B cell (primary cell): ENCODE results near the gene UQCR11. TPM values are rescaled to one million over a fixed set of nuclear protein-coding genes. Genes with fewer than 3 reads are reported as not detected.

ENCODE experiments used
- ATAC-seq: fragments of 200-7000 bp; cut with Tn5 transposase; one replicate; pipeline ENCODE4 v1.10.0; 2021; ENCODE audit warnings: low read depth, mild to moderate bottlenecking, moderate number of reproducible peaks, moderate library complexity
- CTCF ChIA-PET: fragments of 350-600 bp; sonication (Branson Sonifier 250); formaldehyde crosslinking; loops from one replicate; lab custom pipeline; 2021; ENCODE audit warnings: antibody characterized with exemption, inconsistent platforms; lab: Charles Lee
- POLR2A ChIA-PET: fragments of 350-600 bp; sonication (Branson Sonifier 250); formaldehyde crosslinking; loops from one replicate; lab custom pipeline; 2021; ENCODE audit warnings: antibody characterized with exemption; lab: Charles Lee
- DNase-seq: peaks from one replicate; pipeline ENCODE4 v3.0.0; 2013
- H2AFZ ChIP-seq: 2 replicates; pipeline ENCODE4 v1.6.1; 2012; ENCODE audit warnings: mild to moderate bottlenecking, low read depth, low read length; ENCODE audit not compliant: insufficient read depth, poor library complexity, severe bottlenecking
- H3K27ac ChIP-seq, 2 donors: 1 replicate in 1 of 2; 2 replicates in 1 of 2; pipeline ENCODE4 v1.5.1; 2012 to 2013; ENCODE audit warnings: low read length in 2 of 2, mild to moderate bottlenecking in 2 of 2, moderate library complexity in 1 of 2
- H3K27me3 ChIP-seq, 4 experiments: fragments of 200-600 bp in 1 of 4; sonication (generic) in 1 of 4; replicated peaks in 1 of 4; 1 replicate in 2 of 4; 2 replicates in 2 of 4; pipeline versions ENCODE4 v1.6.1 to v1.7.0; 2013 to 2016; ENCODE audit warnings: low read length in 3 of 4, mild to moderate bottlenecking in 2 of 4, mixed read lengths in 1 of 4, moderate library complexity in 1 of 4; ENCODE audit not compliant: insufficient read depth in 4 of 4, control insufficient read depth in 3 of 4; ENCODE audit errors: control extremely low read depth in 1 of 4
- H3K36me3 ChIP-seq, 2 experiments: replicated peaks in 1 of 2; 1 replicate in 1 of 2; 2 replicates in 1 of 2; pipeline versions ENCODE4 v1.6.1 to v1.7.1; 2013; ENCODE audit warnings: low read length in 1 of 2; ENCODE audit not compliant: insufficient read depth in 2 of 2, control insufficient read depth in 1 of 2; ENCODE audit errors: control extremely low read depth in 1 of 2, extremely low read depth in 1 of 2
- H3K4me1 ChIP-seq, 2 donors: fragments of 200-600 bp in 1 of 2; sonication (generic) in 1 of 2; 1 replicate in 1 of 2; 2 replicates in 1 of 2; pipeline versions ENCODE4 v1.5.1 to v1.6.1; 2013 to 2017; ENCODE audit warnings: low read length in 2 of 2; ENCODE audit not compliant: control insufficient read depth in 2 of 2, insufficient read depth in 2 of 2
- H3K4me2 ChIP-seq: replicated peaks from 2 replicates; pipeline ENCODE3; 2012; ENCODE audit warnings: mild to moderate bottlenecking, low read depth, low read length; ENCODE audit not compliant: poor library complexity, severe bottlenecking
- H3K4me3 ChIP-seq, 5 experiments: fragments of 200-600 bp in 1 of 5; sonication (generic) in 1 of 5; 1 replicate in 3 of 5; 2 replicates in 2 of 5; pipeline versions ENCODE4 v1.5.1 to v1.7.0; 2011 to 2016; ENCODE audit warnings: low read length in 4 of 5, mild to moderate bottlenecking in 4 of 5, low read depth in 2 of 5, control low read depth in 1 of 5, moderate library complexity in 1 of 5; ENCODE audit not compliant: insufficient read depth in 1 of 5; ENCODE audit errors: control extremely low read depth in 1 of 5, extremely low read depth in 1 of 5
- H3K79me2 ChIP-seq: fragments of 200-600 bp; sonication (generic); one replicate; pipeline ENCODE4 v1.6.0; 2016; ENCODE audit warnings: low read length; ENCODE audit not compliant: control insufficient read depth, insufficient read depth
- H3K9ac ChIP-seq: fragments of 200-600 bp; sonication (generic); 2 replicates; pipeline ENCODE4 v1.6.1; 2017; ENCODE audit warnings: mild to moderate bottlenecking, low read length, moderate library complexity
- H3K9me3 ChIP-seq, 3 donors: one replicate each; pipeline versions ENCODE4 v1.6.1 to v1.7.1; 2013; ENCODE audit warnings: low read length in 2 of 3; ENCODE audit not compliant: control insufficient read depth in 2 of 3, insufficient read depth in 1 of 3; ENCODE audit errors: control extremely low read depth in 1 of 3
- H4K20me1 ChIP-seq: 2 replicates; pipeline ENCODE4 v1.6.0; 2012; ENCODE audit warnings: mild to moderate bottlenecking, low read length; ENCODE audit not compliant: insufficient read depth, control insufficient read depth, poor library complexity, severe bottlenecking
- H3K27ac Mint-ChIP-seq: one replicate; pipeline ENCODE4 v1.8.0; 2021; ENCODE audit warnings: mixed read lengths
- H3K27me3 Mint-ChIP-seq: one replicate; pipeline ENCODE4 v1.8.0; 2021; ENCODE audit warnings: mixed read lengths
- H3K4me1 Mint-ChIP-seq: one replicate; pipeline ENCODE4 v1.8.0; 2021; ENCODE audit warnings: mixed read lengths
- H3K4me3 Mint-ChIP-seq: one replicate; pipeline ENCODE4 v1.8.0; 2021; ENCODE audit warnings: mixed read lengths
- H3K9me3 Mint-ChIP-seq: one replicate; pipeline ENCODE4 v1.8.0; 2022; ENCODE audit warnings: mixed read lengths; ENCODE audit not compliant: insufficient read depth
- EZH2 ChIP-seq: IDR thresholded peaks from 2 replicates; pipeline ENCODE4 v1.6.1; 2012; ENCODE audit warnings: borderline replicate concordance, low read depth, mild to moderate bottlenecking, moderate library complexity, low read length; ENCODE audit not compliant: insufficient read depth, poor library complexity, severe bottlenecking
- WGBS: methylation state at CpG from one replicate; pipeline ENCODE4 v1.1.5; 2013; ENCODE audit warnings: missing lambda C conversion rate; ENCODE audit not compliant: insufficient coverage; 5-methylcytosine and 5-hydroxymethylcytosine counted together
- intact Hi-C: fragments of 100-400 bp; cut with micrococcal nuclease; formaldehyde crosslinking; loops from one replicate; pipeline ENCODE4 v1.10.0; 2022
- polyA plus RNA-seq: library from polyadenylated mRNA; depleted of rRNA; stranded (reverse); fragments of >200 nt; gene quantifications from 2 replicates; pipeline ENCODE4 v1.2.3, GENCODE V29; 2012
- total RNA-seq, 2 donors: library from RNA; stranded (reverse); fragments of 120-200 nt in 1 of 2; gene quantifications; 1 replicate in 1 of 2; 2 replicates in 1 of 2; pipeline versions ENCODE4 v1.2.3 to v1.2.4, GENCODE V29; 2013 to 2022
- TF ChIP-seq, protein P1 (sequence below): fragments of 200-600 bp; IDR thresholded peaks from one replicate; pipeline ENCODE4 v1.8.0; 2022; ENCODE audit warnings: antibody characterized with exemption, mild to moderate bottlenecking

The UQCR11 gene
- total and polyA plus RNA-seq, 2 donors (not counting 1 experiment from before 2014, with no cell fraction given) = 59.5 to 66.8 TPM

DNA sequence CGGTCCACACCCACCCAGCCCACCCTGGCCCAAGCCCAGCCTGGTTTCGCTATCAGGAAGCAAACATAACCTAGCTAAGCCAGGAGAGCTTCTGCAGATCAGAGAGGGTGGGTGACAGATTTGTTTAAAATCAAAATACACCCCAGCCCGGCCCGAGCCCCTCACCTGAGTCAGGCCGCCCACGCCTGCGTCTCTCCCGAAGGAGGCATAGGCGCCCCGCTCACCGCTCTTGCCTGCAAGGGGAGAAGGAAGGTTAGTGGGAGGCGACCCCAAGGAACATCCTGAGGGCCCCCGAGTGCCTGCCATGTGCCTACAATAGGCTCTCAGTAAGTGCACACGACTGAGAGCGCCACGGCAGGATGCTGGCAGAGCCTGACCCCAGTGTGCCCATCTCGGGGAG, 21.9 kb upstream of the UQCR11 start:
- no peak overlapping the region for H2AFZ ChIP-seq
- no peak for TF ChIP-seq EZH2
- TF ChIP-seq, protein P1, sequence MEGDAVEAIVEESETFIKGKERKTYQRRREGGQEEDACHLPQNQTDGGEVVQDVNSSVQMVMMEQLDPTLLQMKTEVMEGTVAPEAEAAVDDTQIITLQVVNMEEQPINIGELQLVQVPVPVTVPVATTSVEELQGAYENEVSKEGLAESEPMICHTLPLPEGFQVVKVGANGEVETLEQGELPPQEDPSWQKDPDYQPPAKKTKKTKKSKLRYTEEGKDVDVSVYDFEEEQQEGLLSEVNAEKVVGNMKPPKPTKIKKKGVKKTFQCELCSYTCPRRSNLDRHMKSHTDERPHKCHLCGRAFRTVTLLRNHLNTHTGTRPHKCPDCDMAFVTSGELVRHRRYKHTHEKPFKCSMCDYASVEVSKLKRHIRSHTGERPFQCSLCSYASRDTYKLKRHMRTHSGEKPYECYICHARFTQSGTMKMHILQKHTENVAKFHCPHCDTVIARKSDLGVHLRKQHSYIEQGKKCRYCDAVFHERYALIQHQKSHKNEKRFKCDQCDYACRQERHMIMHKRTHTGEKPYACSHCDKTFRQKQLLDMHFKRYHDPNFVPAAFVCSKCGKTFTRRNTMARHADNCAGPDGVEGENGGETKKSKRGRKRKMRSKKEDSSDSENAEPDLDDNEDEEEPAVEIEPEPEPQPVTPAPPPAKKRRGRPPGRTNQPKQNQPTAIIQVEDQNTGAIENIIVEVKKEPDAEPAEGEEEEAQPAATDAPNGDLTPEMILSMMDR = no peak
- H3K4me1 ChIP-seq = no peaks in the 10 kb centered on the region
- DNase-seq (no peak), ATAC-seq (no peak)
- H4K20me1 ChIP-seq = peaks cover 87% of the 10 kb centered on the region
- no peak overlapping the region for H3K9ac ChIP-seq
- no peak overlapping the region for H3K27ac ChIP-seq
- 95% methylated on average over 6 of the region's 17 CpGs for WGBS
- peaks cover 8% of the 10 kb centered on the region for H3K4me1 Mint-ChIP-seq
- intact Hi-C loops = no loop called here
- POLR2A ChIA-PET = interaction anchor here (0.6 kb wide), 1 partner anchor 34 kb away, joined by 4 read pairs; no protein-coding TSS in a partner anchor
- no peak overlapping the region for H3K4me2 ChIP-seq
- H3K79me2 ChIP-seq = peaks cover 57% of the 10 kb centered on the region
- CTCF ChIA-PET = interaction anchor here (5.1 kb wide), 1 partner anchor 44 kb away, joined by 40 read pairs; no protein-coding TSS in a partner anchor
- no peak overlapping the region for H3K4me3 Mint-ChIP-seq
- no peaks in the 10 kb centered on the region for H3K9me3 ChIP-seq
- no peak overlapping the region for H3K27ac Mint-ChIP-seq
- H3K9me3 Mint-ChIP-seq = no peaks in the 10 kb centered on the region
- H3K27me3 ChIP-seq = no peaks in the 10 kb centered on the region
- H3K36me3 ChIP-seq = peaks cover 0 to 68% of the 10 kb centered on the region in 2 experiments
- no peak overlapping the region for H3K4me3 ChIP-seq
- no peaks in the 10 kb centered on the region for H3K27me3 Mint-ChIP-seq

DNA sequence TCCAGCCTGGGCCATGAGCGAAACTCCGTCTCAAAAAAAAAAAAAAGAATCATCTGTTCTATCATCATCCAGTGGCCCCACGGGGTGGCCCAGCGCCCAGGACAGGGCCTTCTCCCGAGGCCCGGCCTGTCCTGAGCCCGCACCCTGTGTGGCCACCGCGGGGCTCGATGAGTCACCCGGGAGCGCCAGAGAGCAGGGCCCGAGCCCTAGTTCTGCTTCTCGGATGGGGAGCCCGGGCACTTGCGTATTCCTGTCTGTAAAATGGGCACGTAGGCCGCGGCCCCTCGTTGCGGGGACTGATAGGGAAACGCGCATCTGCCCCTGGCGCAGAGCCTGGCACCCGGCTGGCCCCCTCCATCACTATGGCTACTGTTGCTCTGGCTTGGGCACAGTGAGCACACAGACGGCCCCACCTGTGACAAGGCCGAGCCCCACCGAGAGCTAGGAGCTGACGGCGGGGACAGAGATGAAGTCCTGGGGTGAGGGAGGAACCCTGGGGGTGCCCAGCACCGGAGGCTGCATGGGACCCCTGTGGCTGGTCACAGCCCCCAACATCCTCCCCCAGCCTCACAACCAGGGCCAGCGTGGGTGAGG, 21.3 kb upstream of the UQCR11 start:
- H3K4me1 Mint-ChIP-seq = peaks cover 8% of the 10 kb centered on the region
- H3K27me3 Mint-ChIP-seq = no peaks in the 10 kb centered on the region
- ChIA-PET POLR2A (interaction anchor here (0.6 to 0.7 kb wide), 2 partner anchors 13 to 33 kb away, joined by 3 to 4 read pairs; no protein-coding TSS in a partner anchor), CTCF (interaction anchor here (5.1 kb wide), 1 partner anchor 45 kb away, joined by 40 read pairs; no protein-coding TSS in a partner anchor)
- peaks cover 0 to 69% of the 10 kb centered on the region in 2 experiments for H3K36me3 ChIP-seq
- H3K4me3 Mint-ChIP-seq = no peak overlapping the region
- no peak overlapping the region for H3K4me3 ChIP-seq
- no peak for ATAC-seq
- H3K79me2 ChIP-seq = peaks cover 54% of the 10 kb centered on the region
- DNase-seq = no peak
- no peak for TF ChIP-seq EZH2
- TF ChIP-seq, protein P1 = no peak
- 96% methylated on average over 31 of the region's 32 CpGs for WGBS
- H3K9ac ChIP-seq = no peak overlapping the region
- no peak overlapping the region for H3K4me2 ChIP-seq
- H3K27ac ChIP-seq = no peak overlapping the region
- no peak overlapping the region for H2AFZ ChIP-seq
- no peak overlapping the region for H3K27ac Mint-ChIP-seq
- no peaks in the 10 kb centered on the region for H3K9me3 ChIP-seq
- peaks cover 87% of the 10 kb centered on the region for H4K20me1 ChIP-seq
- intact Hi-C loops = no loop called here
- no peaks in the 10 kb centered on the region for H3K27me3 ChIP-seq
- H3K9me3 Mint-ChIP-seq = no peaks in the 10 kb centered on the region
- H3K4me1 ChIP-seq = peaks cover 0 to 2% of the 10 kb centered on the region in 2 donors
